Keratinocyte (primary cell): ENCODE data around the gene PSD2. TPM values are rescaled to one million over a fixed set of nuclear protein-coding genes. Genes with fewer than 3 reads are reported as not detected.
A peak's percentile ranks its signal among the peaks of the same experiment; 100 is the strongest.

Experiments
- DNase-seq: peaks from one replicate; pipeline ENCODE4 v3.0.0-alpha.2; 2011; ENCODE audit warnings: low read depth, missing footprints, low spot score
- FAIRE-seq: peaks from 2 replicates; lab custom pipeline; 2011; peaks lifted over from hg19 to GRCh38; lab: Jason Lieb, UNC
- H2AFZ ChIP-seq: 2 replicates; pipeline ENCODE4 v1.6.0; 2012; ENCODE audit warnings: low read length, control low read depth, inconsistent platforms; ENCODE audit not compliant: control insufficient read depth
- H3K27ac ChIP-seq: 2 replicates; pipeline ENCODE4 v1.5.1; 2011; ENCODE audit warnings: low read length; ENCODE audit not compliant: control insufficient read depth, insufficient read depth
- H3K27me3 ChIP-seq: 3 replicates; pipeline ENCODE4 v1.6.0; 2011; ENCODE audit warnings: low read length; ENCODE audit not compliant: control insufficient read depth, insufficient read depth; ENCODE audit errors: extremely low read depth
- H3K36me3 ChIP-seq, 2 experiments: 2 replicates in 1 of 2; 3 replicates in 1 of 2; pipeline ENCODE4 v1.5.1; 2011; ENCODE audit warnings: low read length in 2 of 2, mild to moderate bottlenecking in 1 of 2; ENCODE audit not compliant: control insufficient read depth in 2 of 2, insufficient read depth in 2 of 2; ENCODE audit errors: extremely low read depth in 1 of 2
- H3K4me1 ChIP-seq: 3 replicates; pipeline ENCODE4 v1.5.1; 2011; ENCODE audit warnings: low read length; ENCODE audit not compliant: control insufficient read depth, insufficient read depth; ENCODE audit errors: extremely low read depth
- H3K4me2 ChIP-seq: 3 replicates; pipeline ENCODE4 v1.6.0; 2011; ENCODE audit warnings: low read depth, low read length; ENCODE audit not compliant: control insufficient read depth, insufficient read depth; ENCODE audit errors: extremely low read depth
- H3K4me3 ChIP-seq, 3 experiments: fragments of 200-600 bp in 1 of 3; sonication (generic) in 1 of 3; 2 replicates in 2 of 3; 3 replicates in 1 of 3; pipeline ENCODE4 v1.5.1; 2011 to 2016; ENCODE audit warnings: low read length in 3 of 3, mild to moderate bottlenecking in 3 of 3, control low read depth in 2 of 3, inconsistent platforms in 1 of 3, low read depth in 1 of 3, mixed read lengths in 1 of 3, mixed run types in 1 of 3, moderate library complexity in 1 of 3; ENCODE audit not compliant: control insufficient read depth in 2 of 3, insufficient read depth in 2 of 3; ENCODE audit errors: extremely low read depth in 1 of 3
- H3K79me2 ChIP-seq: 2 replicates; pipeline ENCODE4 v1.6.0; 2012; ENCODE audit warnings: low read length; ENCODE audit not compliant: control insufficient read depth, insufficient read depth
- H3K9ac ChIP-seq: 3 replicates; pipeline ENCODE4 v1.6.0; 2011; ENCODE audit warnings: low read length; ENCODE audit not compliant: control insufficient read depth, insufficient read depth; ENCODE audit errors: extremely low read depth
- H3K9me1 ChIP-seq: 3 replicates; pipeline ENCODE4 v1.6.0; 2011; ENCODE audit warnings: low read length; ENCODE audit not compliant: control insufficient read depth, insufficient read depth; ENCODE audit errors: extremely low read depth
- H3K9me3 ChIP-seq: 2 replicates; pipeline ENCODE4 v1.5.1; 2012; ENCODE audit warnings: low read depth, low read length; ENCODE audit not compliant: control insufficient read depth
- H4K20me1 ChIP-seq: 3 replicates; pipeline ENCODE4 v1.6.0; 2011; ENCODE audit warnings: low read length; ENCODE audit not compliant: control insufficient read depth, insufficient read depth; ENCODE audit errors: extremely low read depth
- CTCF ChIP-seq, 3 experiments: IDR thresholded peaks in 1 of 3; conservative IDR thresholded peaks in 1 of 3; optimal IDR thresholded peaks in 1 of 3; 2 replicates in 2 of 3; 3 replicates in 1 of 3; pipeline versions ENCODE3 to v1.5.1; 2011; ENCODE audit warnings: low read length in 3 of 3, mild to moderate bottlenecking in 3 of 3, moderate library complexity in 2 of 3, control low read depth in 1 of 3, inconsistent platforms in 1 of 3; ENCODE audit not compliant: insufficient read depth in 2 of 3; ENCODE audit errors: extremely low read depth in 1 of 3
- EZH2 ChIP-seq: IDR thresholded peaks from one replicate; pipeline ENCODE4 v1.6.1; 2012; ENCODE audit warnings: inconsistent platforms, mild to moderate bottlenecking, low read length, moderate library complexity
- dilution Hi-C: fragments of 300-500 bp; cut with MboI; formaldehyde crosslinking; loops from one replicate; pipeline ENCODE4 v1.7.0; 2020; ENCODE audit warnings: low sequenced_read_pairs; ENCODE audit not compliant: extremely low pct_ligation_motif_present
- polyA plus RNA-seq, 5 experiments: library from polyadenylated mRNA; depleted of rRNA in 3 of 5; stranded (reverse) in 3 of 5; stranded (forward) in 1 of 5; unstranded in 1 of 5; fragments of >200 nt; gene quantifications; 1 replicate in 1 of 5; 2 replicates in 3 of 5; 3 replicates in 1 of 5; pipeline versions ENCODE4 v1.2.1 to v1.2.3, GENCODE V29; 2011 to 2012; ENCODE audit warnings: missing spikeins in 2 of 5, low read depth in 1 of 5, low replicate concordance in 1 of 5

Gene PSD2
- polyA plus RNA-seq, 1 donor (not counting 4 experiments of a cell fraction or from before 2014, with no cell fraction given) = not detected

- Histone ChIP-seq H3K4me2 (no peak overlapping the region), H3K27me3 (no peaks in the 10 kb centered on the region), H3K9ac (no peak overlapping the region), H3K9me3 (no peaks in the 10 kb centered on the region), H4K20me1 (no peaks in the 10 kb centered on the region), H3K9me1 (no peaks in the 10 kb centered on the region), H3K27ac (no peak overlapping the region), H2AFZ (peak overlapping the region; percentile 18), H3K36me3 (no peaks in the 10 kb centered on the region), H3K79me2 (no peaks in the 10 kb centered on the region), H3K4me1 (peaks cover 17% of the 10 kb centered on the region), H3K4me3 (no peak overlapping the region)
- dilution Hi-C loops = no loop called here
- no peak for DNase-seq
- peak; percentile 86 for FAIRE-seq
- TF ChIP-seq EZH2 (no peak), CTCF (optimal IDR thresholded peaks at IDR 0.05 in 1 of 3, IDR thresholded peaks at IDR 0.05 in 1 of 3, conservative IDR thresholded peaks at IDR 0.05 in 1 of 3; ENCODE audit: extremely low read depth in 1 of 3, insufficient read depth in 2 of 3, low read length in 3 of 3) (no peak)
Measured at GRCh38 chr5:139861021-139861888, 65.6 kb downstream of the PSD2 start.

DNA sequence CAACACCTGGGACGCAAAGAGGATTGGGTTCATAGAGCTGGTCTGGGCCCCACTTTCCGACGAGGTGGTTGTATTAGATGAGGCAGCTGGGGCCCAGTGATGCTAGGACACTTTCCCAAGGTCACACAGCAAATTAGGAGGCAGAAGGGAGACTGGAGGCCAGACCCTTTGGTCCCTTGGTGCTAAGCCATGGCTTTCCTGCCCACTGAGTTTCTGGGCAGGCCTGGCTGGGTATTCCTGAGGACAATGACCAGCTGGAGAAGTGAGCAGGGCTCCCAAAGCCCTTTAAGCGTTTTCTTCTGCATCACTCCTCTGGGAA is 66.2 kb downstream of the PSD2 start:
- H3K4me2 ChIP-seq = no peak overlapping the region
- FAIRE-seq (no peak), DNase-seq (no peak)
- H3K9me3 ChIP-seq = no peaks in the 10 kb centered on the region
- no peak for TF ChIP-seq CTCF (optimal IDR thresholded peaks at IDR 0.05 in 1 of 3, IDR thresholded peaks at IDR 0.05 in 1 of 3, conservative IDR thresholded peaks at IDR 0.05 in 1 of 3; ENCODE audit: extremely low read depth in 1 of 3, insufficient read depth in 2 of 3, low read length in 3 of 3)
- no peak for TF ChIP-seq EZH2
- no peaks in the 10 kb centered on the region for H3K36me3 ChIP-seq
- H3K9ac ChIP-seq = no peak overlapping the region
- no peak overlapping the region for H2AFZ ChIP-seq
- H3K27ac ChIP-seq = no peak overlapping the region
- no peaks in the 10 kb centered on the region for H3K9me1 ChIP-seq
- dilution Hi-C loops = no loop called here
- H3K79me2 ChIP-seq = no peaks in the 10 kb centered on the region
- H3K4me1 ChIP-seq = peaks cover 17% of the 10 kb centered on the region
- no peaks in the 10 kb centered on the region for H3K27me3 ChIP-seq
- no peak overlapping the region for H3K4me3 ChIP-seq
- no peaks in the 10 kb centered on the region for H4K20me1 ChIP-seq
